ENCODE measurements around the gene HEMK1.
A peak's percentile ranks its signal among the peaks of the same experiment; 100 is the strongest.

The HEMK1 gene

DNA sequence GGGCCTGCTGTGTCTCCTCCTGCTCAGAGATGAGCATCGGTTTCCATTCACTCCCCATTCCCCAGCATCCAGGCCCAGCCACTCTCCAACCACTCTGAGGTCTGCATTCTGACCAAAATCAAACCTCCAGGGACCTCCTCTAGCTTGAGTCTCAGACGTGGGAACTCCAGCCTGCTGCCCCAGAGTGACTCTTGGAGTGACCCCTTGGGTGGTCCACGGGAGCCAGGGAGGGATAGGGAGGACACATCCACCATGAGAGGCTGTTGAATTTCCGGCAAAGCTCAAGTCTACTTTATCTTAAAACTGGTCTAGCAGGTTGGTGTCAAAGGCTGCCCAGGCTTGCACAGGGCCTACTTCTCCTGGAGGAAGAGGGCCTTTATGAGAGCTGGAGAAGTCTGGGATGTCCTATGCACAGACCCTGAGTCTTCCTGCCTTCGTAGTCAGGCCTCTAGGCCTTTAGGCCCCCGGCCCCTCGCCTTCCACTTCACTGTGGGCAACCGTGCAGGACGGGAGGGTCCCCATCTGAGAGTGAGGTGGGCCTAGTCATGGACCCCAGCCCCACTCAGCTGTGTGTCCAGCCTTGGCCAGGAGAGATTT, 33.4 kb downstream of the HEMK1 start:
- no peak for DNase-seq (ENCODE audit: low spot score)

DNA sequence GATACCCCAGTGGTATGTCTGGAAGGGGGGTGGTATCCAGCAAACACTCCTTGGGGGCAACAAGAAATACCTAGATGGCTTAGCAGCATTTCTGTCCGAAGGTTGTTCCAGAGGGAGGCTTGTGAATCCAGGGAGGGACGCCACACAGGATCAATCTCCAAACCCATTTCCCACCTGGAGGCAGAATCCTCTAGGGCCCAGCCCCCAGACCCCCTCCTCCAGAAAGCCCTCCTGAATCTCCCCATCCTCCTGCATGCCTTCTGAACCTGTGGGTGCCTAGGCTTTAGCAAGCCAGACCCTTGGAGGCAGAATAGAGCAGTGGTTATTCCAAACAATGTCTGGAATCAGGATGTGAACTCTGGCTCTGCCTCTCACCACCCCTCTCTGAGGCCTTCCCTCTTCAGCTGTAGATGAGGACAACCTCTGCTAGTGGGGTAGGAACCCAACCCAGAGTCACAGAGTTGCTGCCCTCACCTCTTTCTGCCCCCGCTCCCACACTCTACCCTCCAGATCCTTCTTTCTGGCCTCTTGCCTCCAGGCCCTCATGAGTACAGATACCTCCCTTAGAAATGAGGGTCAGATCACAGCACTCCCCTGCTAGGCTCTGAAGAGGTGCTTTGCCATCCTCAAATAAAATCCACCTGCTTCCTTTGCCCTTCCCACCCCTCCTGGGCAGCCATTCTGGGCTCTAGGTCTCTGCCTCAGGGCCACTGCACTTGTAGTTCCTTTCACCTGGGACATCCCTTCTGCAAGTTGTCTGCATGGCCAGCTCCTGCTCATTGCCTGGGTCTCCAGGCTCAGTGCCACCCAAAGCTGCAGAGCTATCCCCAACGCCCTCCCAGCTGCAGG, 34.2 kb downstream of the HEMK1 start:
- DNase-seq (ENCODE audit: low spot score): no peak

DNA sequence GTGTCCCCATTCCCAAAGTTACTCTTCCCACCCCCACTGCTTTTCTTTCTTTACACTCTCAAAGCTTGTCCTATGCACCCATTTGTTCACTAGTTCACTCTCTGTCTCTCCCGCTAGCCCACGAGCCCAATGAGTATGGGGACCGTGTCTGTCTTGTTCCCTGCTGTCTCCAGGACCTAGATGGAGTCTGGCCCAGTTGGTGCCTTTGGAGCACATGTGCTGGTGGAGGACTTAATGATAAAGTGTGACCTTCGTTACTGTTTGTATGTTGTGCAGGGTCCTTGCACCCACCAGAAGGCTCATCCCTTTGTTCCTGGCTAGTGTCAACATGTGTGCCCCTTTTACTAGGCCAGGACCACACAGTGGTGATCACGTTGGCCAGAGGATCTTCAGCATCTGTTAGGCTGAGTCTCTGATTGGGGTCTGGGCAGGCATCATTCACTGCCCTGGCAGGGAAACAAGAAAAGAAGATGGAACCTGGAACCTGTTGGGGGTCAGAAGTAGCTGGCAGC, 34.8 kb downstream of the HEMK1 start:
- no peak for DNase-seq (ENCODE audit: low spot score)

DNA sequence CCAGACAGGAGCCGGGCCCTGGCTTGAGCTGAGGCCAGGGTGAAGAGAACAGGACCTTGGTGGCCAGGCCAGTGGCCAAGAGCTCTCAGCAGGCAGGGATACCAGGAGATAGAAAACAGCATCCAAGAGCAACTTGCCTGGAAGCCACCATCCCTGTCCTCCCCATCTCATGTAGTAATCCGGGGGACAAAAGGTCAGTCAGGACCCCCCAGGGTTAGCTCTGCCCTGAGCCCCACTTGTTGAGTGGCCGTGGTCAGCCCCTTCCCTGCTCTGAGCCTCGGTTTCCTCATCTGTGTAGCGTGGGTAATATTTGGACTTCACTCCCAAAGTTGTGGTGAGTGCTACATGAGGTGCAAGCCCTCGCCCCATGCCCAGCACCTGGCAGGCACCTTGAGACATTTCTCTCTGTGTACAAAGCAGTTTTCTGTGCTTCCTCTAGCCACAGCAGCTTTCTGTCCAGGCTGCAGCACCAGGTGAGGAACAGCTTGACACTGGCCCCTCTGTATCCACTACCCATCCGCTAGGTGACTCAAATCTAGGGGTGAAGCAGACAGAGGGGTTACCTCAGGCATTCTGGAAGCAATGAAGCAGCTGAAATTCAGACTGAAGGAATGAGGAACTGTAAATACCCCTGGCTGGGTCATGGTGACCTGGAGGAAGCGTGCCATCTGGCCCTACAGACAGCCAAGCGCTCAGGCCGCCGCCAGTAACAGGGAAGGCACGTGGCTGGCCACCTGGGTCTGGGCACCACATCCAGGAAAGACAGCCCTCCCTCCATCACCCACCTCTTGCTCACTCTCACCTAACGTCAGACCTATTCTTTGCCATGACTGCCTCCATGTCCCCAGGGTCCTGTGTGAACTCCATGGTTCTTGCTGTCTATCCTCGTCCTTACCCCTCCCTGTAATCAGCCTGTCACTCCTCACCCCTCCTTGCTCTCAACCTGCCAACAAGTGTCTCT, 35.6 kb downstream of the HEMK1 start:
- DNase-seq (ENCODE audit: low spot score): no peak

DNA sequence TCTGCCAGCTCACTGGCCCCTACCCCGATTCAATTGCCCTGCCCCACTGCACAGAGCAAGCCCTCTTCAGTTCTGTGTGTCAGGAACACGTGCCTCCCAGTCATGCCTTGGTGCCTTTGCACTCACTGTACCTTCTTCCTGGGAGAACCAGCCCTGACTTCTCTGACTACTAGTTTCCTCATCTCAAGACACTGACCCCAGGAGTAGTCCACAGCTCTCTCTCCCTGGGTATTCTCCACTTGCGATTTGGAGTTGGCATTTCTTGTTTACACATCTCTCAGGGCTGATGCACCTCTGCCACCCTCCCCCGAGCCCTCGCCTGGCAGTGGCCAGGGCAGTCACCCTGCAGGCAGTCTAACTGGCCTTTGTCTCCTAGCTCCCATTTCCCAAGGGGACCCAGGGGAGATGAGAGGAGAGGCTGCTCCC, 36.6 kb downstream of the HEMK1 start:
- DNase-seq (ENCODE audit: low spot score): no peak

DNA sequence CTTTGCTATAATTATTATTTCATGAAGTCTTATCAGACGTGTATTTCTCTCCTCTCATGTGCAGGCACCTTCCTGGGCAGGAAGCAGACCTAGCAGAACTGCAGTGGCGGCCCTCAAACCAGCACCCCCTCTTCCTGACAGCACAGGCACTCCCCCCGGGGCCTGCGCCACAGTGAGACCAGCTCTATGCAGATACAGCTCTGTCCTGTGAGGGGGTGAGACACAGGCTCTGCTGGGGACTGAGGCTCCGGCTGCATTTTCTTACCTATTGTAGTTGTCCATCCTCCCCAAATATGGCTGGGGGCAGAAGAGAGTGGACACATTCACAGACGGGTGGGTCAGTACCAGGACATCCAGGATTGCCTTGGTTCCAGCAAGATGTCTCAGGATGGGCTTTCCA, 37.3 kb downstream of the HEMK1 start:
- no peak for DNase-seq (ENCODE audit: low spot score)

DNA sequence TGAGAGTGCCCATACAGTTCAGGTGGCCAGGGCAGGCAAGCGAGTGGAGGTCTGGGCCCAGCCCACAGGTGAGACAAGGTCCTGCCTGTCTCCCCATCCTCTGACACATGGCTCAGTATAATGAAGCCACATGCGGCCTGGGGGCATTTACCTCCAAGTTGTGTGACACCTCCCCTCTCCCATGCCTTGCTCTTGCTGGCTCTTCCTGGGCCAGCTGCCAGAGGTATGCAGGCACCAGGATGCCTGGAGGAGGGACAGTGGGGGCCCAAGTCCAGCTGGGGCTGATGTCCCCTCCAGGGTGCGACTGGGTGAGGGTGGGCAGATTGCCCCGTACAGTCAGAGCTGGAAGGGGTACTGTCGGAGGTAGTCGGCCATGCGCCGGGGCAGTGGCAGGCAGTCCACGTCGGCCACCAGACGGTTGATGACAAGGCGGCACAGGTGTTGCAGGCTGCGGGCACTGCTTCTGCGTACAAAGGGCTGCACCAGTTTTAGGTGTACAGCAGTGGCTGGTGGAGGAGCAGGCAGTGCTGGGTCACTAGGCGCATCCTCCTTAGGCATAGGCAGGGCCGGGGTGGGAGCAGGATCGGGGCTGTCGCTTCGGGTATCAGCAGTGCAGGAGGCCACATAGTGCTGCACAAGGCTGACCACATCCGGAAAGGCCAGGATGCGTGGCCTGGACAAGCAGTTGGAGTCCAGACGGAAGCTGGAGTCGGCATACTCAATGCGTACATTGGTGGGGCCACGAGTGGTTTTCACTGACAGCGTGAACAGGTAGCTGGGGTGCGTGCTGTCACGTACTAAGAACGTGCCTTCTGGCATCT, 38.2 kb downstream of the HEMK1 start:
- DNase-seq (ENCODE audit: low spot score): no peak

DNA sequence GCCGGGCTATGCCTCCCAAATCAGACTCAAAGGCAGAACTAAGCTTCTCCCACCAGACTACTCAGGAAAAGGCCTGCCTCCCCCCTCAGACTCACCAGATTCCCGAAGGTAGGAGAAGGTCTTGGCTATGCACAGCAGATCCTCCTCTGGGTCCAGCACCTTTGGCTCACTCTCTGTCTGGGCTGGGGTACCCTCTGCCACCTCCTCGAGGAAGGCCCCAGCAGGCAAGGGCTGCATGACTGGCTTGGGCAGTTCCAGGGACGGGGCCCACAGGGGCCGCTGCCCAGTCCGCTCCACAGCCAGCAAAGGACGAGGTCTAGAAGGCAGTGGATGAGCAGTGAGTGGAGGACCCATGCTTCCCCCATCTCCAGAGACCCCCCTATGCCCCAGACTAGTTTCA, 39.0 kb downstream of the HEMK1 start:
- DNase-seq (ENCODE audit: low spot score): no peak

DNA sequence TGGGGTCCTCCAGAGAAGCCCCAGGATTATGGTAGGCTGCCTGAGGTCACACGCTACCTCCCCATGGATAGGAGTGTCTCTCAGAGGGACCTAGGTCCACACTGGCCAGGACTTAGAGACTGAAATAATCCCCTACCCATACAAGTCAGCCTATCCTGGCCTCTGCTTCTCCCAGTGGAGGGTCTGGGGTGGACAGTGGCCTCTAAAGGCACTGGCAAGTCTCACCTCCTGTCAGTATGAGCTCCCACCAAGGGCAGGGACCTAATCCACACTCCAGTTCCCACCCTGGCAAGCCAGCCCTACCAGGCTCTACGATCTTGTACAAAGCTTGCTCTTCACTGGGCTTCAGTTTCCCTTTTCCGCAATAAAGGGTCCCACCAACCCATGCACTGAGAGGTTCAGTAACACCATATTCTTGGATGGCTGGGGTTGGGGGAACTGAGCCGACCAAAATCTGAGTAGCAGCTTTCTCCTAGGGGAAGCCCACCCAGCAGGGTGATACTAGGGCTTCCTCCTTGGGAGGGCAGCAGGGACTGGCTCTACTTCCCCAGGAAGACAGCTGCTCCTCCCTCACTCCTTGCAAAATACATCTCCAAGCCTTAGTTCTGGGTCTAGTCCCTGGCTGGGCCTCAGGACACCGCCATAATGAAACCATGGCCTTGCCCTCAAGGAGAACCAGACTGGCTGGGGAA, 39.9 kb downstream of the HEMK1 start:
- no peak for DNase-seq (ENCODE audit: low spot score)

DNA sequence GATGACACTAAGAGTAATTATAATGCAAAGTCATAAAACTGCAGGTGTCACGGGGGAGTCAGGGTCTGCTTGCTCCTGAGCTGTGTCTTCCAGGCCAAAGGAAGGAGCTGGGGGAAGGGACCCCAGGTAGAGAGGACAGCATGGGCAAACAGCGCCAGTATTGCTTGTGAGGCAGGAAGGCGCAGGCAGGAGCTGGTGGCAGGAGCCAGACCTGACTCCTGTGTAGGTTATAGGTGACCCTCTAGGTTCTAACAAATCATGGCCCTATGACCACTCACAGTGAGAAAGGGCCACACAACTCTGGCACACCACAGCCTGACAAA, 40.4 kb downstream of the HEMK1 start:
- no peak for DNase-seq (ENCODE audit: low spot score)

DNA sequence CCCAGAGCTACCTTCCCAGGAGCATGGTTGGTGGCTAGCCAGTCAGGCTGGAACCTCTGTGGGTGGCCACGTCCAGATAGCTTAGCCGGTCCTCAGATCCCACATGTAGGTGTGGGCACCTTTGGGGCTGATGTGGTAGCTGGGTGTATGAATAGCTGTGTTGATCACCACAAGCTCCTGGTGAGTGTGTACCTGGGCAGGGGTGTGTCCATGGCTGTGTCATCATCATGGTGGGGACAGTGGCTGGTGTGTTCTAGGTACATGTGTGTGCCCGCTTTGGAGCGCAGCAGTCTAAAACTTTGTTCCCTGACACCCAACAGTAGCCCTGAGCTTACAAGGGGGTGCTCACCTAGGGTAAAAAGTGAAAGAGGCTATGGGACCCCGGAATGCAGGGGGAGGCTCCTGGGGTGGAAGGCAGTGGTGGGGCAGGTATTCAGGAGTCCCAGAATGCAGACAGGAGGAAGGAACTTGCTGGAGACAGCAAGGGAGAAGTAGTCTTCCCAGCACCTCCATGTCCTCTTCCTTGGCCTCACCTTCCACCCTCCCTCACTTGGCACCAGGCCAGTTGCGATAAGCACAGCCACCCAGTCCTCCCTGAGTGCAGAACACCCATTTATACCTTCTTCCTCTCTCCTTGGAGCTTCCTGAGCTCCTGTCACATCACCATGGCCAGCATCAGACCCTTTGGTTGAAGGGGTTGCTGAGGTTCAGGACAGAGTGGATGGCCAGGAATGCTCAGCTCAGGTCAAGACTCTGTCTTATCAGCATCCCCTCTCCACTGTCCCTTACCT, 41.1 kb downstream of the HEMK1 start:
- no peak for DNase-seq (ENCODE audit: low spot score)

DNA sequence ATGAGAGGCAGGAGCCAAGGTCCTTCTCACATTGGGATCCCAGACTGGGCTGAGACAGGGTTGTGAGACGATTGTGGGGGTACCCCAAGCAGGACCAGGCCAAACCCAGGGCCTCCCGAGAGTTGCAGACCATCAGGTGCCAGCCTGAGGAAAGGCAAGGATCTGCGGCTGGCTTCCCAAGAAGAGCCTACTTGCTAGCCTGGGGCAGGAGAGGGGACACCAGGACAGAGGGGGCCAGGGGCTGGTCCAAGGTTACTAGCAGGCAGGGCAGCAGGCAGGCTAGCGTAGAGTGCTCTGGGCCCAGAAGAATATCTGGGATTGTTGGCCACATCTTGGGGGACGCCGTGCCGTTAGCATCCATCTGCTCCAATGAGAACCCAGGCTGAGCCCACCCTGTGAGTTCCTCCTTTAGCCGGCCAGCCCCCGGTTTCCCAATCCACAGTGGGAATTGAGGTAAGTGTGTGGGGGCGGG, 41.7 kb downstream of the HEMK1 start:
- DNase-seq (ENCODE audit: low spot score): no peak

DNA sequence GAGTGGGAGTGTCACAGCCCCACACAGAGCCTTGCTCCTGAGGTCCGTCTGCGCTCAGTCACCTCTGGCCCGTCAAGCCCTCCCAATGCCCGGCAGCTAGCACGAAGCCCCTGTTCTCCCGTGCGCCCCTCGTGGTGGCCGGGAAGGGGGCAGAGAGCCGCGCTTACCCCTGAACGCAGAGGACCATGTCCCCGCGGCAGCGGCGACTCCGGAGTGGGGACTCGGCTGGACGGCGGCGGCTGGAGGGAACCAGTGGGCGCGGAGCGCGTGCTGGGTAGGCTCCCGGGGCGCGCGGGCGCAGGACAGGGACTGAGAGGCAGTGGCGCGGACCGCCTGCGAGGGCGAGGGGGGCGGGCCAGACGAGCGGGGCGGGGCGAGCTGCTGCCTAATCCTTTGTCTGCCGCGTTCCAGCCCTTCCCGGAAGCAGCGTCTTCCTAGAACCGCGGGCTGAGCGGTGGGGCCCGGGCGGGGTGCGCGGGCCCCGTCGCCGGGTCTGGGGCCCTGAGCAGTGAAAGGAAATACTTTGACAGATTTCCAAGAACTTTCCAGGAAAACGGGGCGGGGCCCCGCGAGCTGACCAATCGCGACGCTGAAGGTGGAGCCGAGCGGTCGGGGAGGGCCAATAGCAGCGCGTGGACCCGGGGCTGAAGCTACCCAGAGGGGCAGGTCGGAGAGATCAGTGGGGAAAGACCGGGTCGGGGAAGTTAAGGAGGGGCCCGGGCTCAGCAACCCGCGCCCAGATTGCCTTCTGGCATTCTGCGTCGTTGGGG, 42.3 kb downstream of the HEMK1 start, which contains the start of gene CISH:
Gene CISH, minus strand, starts transcription at position 311 of the 770 bp plus-strand sequence. Its CDS starts 124 bp downstream, at position 187.
- peak; percentile 98 for DNase-seq (ENCODE audit: low spot score)

DNA sequence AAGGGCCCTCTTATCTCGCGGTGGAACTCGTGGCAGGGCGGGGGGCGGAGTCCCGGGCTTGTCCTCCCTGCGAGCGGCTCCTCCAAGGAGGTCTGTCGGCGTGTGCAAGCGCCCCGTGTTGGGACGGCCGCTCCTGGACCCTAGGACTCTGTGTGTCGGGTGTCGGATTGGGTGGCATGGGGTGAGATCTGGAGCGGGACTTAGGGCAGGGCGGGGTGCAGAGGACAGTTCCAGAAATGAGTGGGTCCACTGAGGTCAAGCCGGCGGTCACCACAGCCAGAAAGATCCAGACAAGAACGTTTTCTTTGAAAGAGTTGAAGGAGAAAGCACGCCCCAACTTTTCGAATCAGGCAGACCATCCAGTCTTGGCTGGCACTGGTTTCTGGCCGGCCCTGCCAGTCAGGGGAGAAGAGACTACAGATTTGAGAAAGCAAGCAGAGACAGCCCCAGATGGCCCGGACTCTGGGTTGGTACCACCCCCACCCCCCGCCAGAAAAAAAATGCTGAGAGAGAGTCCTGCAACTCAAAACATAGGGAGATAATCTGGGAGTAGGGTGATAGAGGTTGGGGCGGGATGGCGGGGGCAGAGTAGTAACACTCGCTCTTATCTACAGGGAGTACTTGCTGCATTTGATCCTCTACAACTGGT, 43.0 kb downstream of the HEMK1 start:
- DNase-seq (ENCODE audit: low spot score): no peak

DNA sequence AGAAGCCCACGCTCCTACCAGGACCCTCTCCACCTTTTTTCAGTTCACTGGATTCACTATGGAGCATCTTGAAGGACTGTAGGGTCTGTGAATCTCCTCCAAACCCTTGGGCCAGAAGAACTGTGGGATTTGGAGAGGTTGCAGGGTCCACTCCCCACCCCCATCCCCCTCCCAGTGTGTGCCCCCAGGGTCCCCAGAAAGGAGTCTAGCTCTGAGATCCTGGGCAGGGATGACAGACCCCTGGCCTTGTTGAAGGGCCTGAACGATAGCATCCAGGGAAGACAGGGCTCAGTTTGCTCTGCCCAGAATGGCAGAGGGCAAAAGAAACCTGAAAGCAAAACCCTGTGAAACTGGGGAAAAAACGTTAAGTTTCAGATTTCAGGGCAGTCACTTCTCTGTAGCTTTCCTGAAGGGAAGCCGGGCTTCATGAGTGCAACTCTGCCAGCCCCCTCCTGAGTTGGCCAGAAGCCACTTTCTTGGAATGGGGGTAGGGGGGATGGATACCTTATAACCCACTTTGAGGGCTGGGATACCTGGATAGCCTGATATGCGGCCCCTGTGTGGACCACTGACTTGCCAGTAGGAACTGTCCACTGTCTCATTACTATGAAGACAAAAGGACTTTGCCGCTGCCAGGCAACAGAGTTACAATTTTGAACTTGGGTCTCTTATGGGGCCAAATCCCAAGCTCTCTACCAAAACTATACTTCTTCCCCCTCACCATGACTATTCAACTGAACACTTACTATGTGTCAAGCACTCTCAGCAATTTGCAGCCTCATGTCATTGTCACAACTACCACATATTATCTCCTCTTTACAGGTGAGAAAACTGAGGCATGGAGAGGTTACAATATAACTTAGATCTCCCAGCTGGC, 43.9 kb downstream of the HEMK1 start:
- no peak for DNase-seq (ENCODE audit: low spot score)

DNA sequence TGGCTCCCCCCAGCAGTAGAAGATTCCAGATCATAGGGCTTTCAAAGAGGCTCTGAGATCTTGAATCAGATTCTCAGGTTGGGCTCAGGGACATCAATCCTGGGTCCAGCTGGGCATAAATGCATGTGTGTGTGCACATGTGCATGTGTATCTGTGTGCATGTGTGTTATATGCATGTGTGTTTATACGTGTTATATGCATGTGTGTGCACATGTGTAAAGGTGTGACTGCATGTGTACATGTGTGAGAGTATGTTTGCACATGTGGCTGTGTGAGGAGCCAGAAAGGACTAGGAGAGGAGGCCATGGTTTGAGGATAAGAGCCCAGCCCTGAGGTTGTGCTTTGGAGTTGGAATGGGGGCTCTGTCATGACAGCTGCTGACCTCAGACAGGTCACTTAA, 45.9 kb downstream of the HEMK1 start:
- no peak for DNase-seq (ENCODE audit: low spot score)

DNA sequence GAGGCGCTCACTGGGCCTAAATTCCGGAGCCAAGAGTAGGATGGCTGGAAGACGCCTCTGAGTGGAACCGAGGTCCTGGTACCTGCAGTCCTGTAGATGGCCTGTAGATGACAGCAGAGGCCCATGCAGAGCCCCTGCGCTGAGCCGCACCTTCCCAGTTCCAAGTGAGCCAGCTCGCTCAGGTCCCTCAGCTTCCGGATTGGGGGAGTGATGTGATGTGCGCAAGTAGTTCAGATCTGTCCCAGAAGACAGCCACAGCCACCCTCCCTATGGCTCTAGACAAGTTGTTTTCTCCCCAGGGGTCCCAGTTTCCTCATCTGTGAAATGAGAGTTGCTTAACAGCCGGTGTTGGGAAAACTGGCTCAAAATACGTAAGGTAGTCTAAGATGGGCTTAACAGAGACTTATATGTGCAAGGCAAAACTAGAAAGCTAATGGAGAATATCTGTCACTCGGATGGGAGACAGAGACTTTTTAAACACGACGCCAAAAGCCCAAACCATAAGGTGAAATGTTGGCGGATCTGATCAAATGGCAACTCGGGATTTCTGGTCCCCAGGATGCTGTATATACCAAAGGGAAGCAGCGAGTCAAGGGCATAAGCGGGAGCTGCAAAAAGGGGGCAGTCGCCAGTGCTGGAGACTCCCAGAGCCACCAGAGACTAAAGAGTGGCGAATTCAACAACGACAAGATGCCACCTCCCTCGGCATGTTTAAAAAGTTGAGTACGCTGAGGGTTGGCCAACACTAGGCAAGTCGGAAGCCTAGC, 46.9 kb downstream of the HEMK1 start:
- peak; percentile 90 for DNase-seq (ENCODE audit: low spot score)

All from ecto neural progenitor cell (in vitro differentiated cells).